CD4-positive, alpha-beta T cell treated with Interleukin-15 for 4 hours (primary cell): ENCODE results near the gene CHST9.

ENCODE experiments used
- DNase-seq: peaks from one replicate; pipeline ENCODE4 v3.0.0-alpha.2; 2020; ENCODE audit warnings: low spot score

Gene CHST9

DNA sequence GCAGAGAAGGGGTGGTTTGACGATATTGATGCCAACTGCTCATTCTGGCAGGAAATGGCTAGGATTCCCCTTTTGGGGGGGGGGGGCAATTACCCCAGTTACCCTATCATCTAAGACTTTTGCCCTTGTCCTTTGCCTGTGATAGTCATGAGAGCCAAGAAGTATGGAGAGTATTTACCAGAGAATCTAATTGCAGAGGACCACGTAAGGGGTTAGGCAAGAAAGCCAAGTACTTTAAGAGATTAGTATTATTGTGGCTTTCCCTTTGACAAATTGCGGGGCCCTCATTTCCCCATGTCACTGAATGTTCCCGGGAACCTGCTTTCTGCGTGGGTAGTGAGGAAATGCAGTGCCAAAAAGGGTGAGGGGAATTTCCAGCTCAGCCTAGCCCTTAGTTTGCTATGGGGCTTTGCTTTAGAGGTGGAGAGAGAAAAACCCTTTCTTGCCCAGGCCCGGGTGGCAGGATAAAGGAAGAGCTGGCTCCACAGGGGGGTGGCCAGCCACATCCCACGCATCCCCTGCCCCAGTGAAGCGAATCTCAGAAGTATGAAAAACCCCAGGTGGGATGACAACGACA lies 321.1 kb downstream of the CHST9 start:
- no peak for DNase-seq

DNA sequence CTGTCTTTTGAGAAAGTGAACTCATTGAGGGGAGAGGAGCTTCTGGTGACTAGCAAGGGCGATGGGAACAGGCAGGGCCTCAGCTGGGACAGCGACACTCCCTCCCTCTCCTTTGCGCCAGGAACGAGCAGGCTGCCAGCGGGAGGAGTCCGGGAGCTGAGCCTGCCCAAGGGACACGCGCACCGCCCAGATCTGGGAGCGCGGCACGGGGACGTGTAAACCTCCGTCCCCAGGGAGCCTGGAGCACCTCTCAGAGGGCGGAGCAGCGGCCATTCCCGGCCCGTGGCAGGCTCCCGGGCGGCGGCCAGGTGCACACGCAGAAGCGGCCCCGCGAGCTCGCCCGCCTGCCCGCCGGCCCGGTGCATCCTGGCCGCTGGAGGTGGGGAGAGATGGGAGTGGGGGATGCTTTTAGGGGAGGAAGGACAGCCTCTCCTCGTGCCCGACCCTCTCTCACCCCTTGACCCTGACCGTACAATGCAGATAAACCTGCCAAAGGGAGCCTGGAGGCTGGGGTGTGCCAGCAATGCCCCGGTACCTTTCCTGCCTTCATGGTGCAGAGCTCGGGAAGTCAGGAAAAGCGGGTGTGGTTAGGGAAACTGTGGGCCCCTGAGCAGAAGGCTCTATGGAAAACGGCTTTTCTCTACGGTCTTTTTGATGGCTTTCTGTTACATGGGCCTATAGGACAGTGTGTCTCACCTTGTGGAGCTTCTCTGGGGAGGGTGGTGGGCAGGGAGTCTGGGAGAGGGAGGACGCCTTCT lies 321.8 kb downstream of the CHST9 start:
- DNase-seq: no peak

DNA sequence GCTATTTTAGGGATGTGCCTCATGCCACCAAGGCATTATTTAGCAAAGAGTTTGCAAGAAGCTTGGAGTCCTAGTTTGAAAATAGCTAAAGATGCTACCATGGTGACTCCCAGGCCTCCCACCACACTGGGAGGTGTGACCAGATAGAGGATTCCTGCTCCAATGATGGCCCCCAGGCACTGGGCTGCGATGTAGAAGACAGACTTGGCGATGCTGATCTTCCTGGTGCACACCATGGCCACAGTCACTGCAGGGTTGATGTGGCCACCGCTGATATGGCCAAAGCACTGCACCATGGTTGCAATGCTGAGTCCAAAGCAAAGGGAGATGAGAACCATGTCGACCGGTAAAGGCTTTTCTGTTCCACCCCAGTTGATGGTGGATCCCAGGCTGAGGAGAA lies 323.0 kb downstream of the CHST9 start:
- DNase-seq: no peak
